ENCODE measurements around the gene PLXNB2.
A peak's percentile ranks its signal among the peaks of the same experiment; 100 is the strongest.
"Not testable (repeated sequence)": the region's sequence is repeated elsewhere in the genome, so short reads cannot be mapped to it uniquely, and the experiment has no call there.

PLXNB2 gene

GRCh38 chr22:50326956-50327710 lies 19.7 kb upstream of the PLXNB2 start, which contains the start of gene DENND6B:
TSS of gene DENND6B (minus strand) at chr22:50327012. CDS start at chr22:50326988, 24 bp downstream.
- peak; percentile 63 for DNase-seq (ENCODE audit: low spot score)

- DNase-seq (ENCODE audit: low spot score): no peak
These were observed 18.9 kb upstream of the PLXNB2 start for GRCh38 chr22:50326225-50326955.

GRCh38 chr22:50325444-50326224 lies 18.2 kb upstream of the PLXNB2 start:
- DNase-seq (ENCODE audit: low spot score): no peak

- DNase-seq (ENCODE audit: low spot score): no peak
These were observed 16.5 kb upstream of the PLXNB2 start for GRCh38 chr22:50323900-50324299.

GRCh38 chr22:50322382-50323104 lies 15.1 kb upstream of the PLXNB2 start:
- not testable (repeated sequence) for DNase-seq (ENCODE audit: low spot score)

GRCh38 chr22:50320671-50321325 lies 13.4 kb upstream of the PLXNB2 start:
- no peak for DNase-seq (ENCODE audit: low spot score)

- no peak for DNase-seq (ENCODE audit: low spot score)
These were observed 12.7 kb upstream of the PLXNB2 start for GRCh38 chr22:50320116-50320515.

GRCh38 chr22:50319503-50319951 lies 12.1 kb upstream of the PLXNB2 start:
- DNase-seq (ENCODE audit: low spot score): no peak

GRCh38 chr22:50318698-50319411 lies 11.4 kb upstream of the PLXNB2 start:
- no peak for DNase-seq (ENCODE audit: low spot score)

GRCh38 chr22:50318356-50318697 lies 10.9 kb upstream of the PLXNB2 start:
- no peak for DNase-seq (ENCODE audit: low spot score)

- DNase-seq (ENCODE audit: low spot score): no peak
These were observed 10.2 kb upstream of the PLXNB2 start for GRCh38 chr22:50317674-50318073.

GRCh38 chr22:50317178-50317577 lies 9.7 kb upstream of the PLXNB2 start:
- no peak for DNase-seq (ENCODE audit: low spot score)

- DNase-seq (ENCODE audit: low spot score): no peak
These were observed 8.9 kb upstream of the PLXNB2 start for GRCh38 chr22:50316114-50317065.

- DNase-seq (ENCODE audit: low spot score): no peak
These were observed 8.1 kb upstream of the PLXNB2 start for GRCh38 chr22:50315289-50316113.

- peak; percentile 76 for DNase-seq (ENCODE audit: low spot score)
These were observed 7.2 kb upstream of the PLXNB2 start for GRCh38 chr22:50314455-50315288.

- DNase-seq (ENCODE audit: low spot score): no peak
These were observed 6.6 kb upstream of the PLXNB2 start for GRCh38 chr22:50314081-50314454.

- no peak for DNase-seq (ENCODE audit: low spot score)
These were observed 6.2 kb upstream of the PLXNB2 start for GRCh38 chr22:50313600-50313999.

GRCh38 chr22:50313021-50313420 lies 5.6 kb upstream of the PLXNB2 start:
- no peak for DNase-seq (ENCODE audit: low spot score)

Data from activated CD4-positive, alpha-beta T cell treated with anti-CD3 and anti-CD28 coated beads, Interleukin-2, Interleukin-4, amounts not matched to agents 100 ng/mL and 50 ng/mL, durations not matched to agents 16 hours and 8 hours (primary cell).